Left forelimb (tissue), 1 donor: ENCODE measurements around the gene ARHGAP1.

Source experiments
- DNase-seq: peaks from one replicate; pipeline ENCODE4 v3.0.0-alpha.2; 2018; ENCODE audit warnings: low spot score

ARHGAP1 gene

DNA sequence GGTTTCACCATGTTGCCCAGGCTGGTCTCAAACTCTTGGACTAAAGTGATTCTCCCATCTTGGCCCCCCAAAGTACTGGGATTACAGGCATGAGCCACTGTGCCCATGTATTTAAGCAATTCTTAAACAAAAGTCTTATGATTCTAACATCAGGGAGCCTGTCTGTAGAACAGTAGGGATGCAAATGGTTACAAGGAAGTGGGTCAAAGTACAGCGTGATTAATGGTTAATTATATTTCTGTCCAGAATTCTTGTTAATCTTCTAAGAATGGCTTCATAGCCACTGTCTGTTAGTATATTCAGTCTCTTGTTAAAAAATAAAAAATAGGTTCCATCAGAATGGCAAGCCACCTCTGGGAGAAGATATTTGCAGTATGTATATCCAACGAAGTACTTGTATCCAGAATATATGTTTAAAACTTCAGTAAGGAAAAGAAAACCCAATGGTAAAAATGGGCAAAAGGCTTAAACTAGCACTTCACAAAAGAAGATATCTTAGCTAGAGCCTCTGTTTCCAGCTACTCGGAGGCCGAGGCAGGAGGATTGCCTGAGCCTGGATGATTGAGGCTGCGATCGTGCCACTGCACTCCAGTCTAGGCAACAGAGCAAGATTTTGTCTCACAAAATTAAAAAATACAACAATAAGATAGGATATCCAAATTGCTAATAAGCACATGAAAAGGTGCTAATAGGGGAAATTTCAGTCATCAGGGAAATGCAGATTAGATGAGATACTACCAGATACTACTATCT is 60.2 kb downstream of the ARHGAP1 start:
- DNase-seq, result no peak

DNA sequence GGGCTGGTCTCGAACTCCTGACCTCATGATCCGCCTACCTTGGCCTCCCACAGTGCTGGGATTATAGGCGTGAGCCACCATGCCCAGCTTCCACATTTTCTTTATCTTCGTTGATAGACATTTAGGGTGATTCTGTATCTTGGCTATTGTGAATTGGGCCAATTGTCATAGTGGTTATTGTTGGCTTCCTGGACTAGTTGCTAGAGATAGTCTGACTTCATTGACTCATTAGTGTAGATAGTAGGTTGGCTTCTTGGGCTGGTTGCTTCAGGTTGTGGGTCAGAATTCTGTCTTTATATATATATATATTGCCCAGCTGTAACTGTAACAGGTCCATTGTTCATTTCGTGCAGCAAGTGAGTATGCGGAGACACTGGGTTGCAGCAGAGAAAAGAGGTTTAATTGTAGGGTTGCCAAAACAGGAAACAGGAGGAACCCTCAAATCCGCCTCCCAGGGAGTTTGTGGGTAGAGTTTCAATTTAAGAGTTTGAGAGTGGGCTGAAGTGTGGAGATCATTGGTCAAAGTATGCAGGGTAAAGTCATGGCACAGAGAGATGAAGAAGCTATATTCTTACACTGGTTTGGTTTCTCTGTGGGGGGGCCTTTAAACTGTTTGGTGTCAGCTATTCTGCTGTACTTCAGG is 61.1 kb downstream of the ARHGAP1 start:
- DNase-seq, result no peak

DNA sequence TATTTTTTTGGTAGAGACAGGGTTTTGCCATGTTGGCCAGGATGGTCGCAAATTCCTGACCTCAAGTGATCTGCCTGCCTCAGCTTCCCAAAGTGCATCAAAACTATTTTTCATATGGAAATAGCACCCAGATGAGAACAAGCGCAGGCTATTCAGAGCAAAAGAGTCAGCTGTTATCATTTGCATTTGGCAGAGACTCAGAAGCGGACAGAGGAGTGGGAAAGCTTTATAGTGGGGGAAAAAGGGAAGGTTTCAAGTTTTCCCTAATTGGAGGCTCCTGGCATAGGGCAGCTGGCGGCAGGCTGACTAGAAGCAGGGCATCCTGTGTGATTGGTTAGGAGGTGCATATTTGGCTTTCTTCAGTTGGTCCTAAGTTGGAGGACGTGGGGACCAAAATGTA is 62.9 kb downstream of the ARHGAP1 start:
- no peak for DNase-seq

DNA sequence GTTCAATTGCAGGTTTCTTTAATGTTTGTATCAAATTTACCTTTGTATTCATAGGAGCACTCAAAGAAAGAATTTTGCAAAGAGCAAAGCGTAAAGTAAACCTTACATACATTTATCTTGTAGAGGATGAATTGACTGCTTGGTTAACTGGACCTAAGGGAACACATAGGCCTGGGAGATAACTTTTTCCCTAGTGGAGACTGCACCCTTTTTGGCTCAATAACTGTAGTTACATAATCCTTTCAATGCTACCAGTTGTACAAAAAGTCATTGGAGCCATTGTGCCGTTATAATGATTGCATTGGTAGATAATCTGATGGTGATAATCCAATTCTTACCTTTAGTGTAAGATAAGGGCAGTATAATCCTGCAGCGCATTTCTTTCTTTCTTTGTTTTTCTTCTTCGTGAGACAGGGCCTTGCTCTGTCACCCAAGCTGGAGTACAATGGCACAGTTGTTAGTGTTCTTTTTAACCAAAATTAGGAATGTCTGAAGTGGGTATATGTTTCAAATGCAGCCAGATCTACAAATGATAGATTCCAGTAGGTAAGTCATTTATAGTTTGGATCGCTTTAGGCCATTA is 64.8 kb downstream of the ARHGAP1 start:
- no peak for DNase-seq

DNA sequence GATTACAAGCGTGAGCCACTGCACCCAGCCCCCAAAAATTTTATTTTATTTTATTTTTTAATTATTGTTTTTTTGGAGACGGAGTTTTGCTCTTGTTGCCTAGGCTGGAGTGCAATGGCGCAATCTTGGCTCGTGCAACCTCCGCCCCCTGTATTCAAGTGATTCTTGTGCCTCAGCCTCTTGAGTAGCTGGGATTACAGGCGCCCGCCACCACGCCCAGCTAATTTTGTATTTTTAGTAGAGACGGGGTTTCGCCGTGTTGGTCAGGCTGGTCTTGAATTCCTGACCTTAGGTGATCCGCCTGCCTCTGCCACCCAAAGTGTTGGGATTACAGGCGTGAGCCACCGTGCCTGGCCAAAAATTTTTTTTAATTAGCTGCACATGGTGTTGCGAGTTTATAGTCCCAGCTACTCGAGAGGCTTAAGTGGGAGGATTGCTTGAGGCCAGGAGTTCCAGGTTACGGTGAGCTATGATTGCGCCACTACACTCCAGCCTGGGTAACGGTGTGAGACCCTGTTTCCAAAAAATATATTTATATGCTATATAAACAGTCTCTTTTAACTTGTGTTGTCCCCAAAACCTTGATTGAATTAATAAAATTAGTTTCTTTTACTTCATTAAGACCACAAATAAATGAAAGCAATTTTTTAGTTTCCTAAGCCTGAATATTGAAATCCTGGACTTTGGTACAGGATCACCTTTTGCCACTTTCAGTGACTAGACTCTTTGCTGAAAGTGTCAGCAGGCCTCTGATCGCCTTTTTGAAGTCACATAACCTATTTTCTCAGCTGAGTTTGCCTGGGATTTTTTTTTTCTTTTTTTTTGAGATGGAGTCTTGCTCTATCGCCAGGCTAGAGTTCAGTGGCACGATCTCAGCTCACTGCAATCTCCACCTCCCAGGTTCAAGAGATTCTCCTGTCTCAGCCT is 66.9 kb downstream of the ARHGAP1 start:
- no peak for DNase-seq

DNA sequence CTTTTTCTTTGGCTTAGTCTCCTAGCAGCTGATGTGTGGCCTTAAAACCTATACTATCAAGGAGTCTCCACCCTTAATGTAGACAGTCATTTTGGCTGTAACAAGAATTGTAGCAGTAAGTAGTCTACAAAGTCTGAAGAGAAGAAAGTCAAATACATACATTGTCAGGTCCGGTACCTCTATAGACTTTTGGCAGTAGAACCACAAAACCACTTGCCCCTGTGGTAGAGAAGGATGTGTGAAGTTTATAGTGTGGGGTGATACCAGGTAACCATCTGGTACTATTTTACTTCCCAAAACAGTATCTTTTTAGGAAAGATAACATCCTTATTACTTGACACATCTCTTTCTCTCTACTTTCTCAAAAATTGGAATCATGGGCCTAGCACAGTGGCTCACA is 67.9 kb downstream of the ARHGAP1 start:
- DNase-seq, result no peak

DNA sequence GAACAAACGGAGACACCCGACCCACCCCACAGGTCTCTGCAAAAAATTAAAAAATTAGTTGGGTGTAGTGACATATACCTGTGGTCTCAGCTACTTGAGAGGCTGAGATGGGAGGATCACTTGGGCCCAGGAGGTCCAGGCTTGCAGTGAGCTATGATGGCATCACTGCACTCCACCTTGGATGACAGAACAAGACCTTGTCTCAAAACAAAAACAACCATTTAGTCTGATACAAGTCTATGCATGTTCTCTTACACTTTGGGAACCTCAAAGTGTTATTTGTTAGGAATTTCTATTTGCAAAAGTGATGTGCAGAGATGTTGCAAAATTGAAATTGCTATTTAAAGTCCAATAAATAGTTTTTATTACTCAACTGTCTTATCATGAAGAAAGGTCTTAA is 68.7 kb downstream of the ARHGAP1 start:
- DNase-seq, result no peak

DNA sequence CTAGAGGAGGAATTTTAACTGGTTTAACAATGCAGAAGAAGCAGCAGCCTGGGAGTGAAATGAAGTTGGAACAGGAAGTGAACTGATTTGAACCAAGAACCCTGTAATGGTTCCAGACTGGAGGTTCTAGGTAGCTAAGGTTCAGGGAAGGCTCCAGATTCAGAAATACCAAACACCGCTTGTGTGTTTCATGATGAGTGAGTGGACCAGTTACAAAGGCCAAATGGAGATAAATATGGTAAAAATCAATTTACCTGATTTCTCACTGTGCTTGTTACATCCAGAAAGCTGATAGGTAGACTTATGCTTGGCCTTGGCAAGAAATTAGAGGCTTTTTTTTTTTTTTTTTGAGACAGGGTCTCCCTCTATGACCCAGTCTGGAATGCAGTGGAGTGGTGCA is 70.2 kb downstream of the ARHGAP1 start:
- no peak for DNase-seq

DNA sequence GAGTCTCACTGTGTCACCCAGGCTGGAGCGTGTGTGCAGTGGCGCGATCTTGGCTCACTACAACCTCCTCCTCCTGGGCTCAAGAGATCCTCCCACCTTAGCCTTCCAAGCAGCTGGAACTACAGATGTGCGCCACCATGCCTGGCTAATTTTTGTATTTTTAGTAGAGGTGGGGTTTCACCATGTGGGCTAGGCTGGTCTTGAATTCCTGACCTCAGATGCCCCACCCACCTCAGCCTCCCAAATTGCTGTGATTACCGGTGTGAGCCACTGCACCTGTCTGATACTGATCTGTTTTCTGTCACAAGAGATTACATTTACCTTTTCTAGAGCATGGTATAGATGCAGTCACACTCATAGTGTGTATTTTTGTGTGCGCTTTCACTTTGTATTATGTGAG is 71.5 kb downstream of the ARHGAP1 start:
- no peak for DNase-seq
